ENCODE measurements around the gene FANCI. TPM values are rescaled to one million over a fixed set of nuclear protein-coding genes. Genes with fewer than 3 reads are reported as not detected.

Gene FANCI
- total RNA-seq, 1 donor from 2014 or later, result 5.0 TPM

Small RNAs within 50 kb of the gene (microRNA-seq; reads per million reads assigned to microRNA genes)
- not detected for gene MIR6766

Other genes with a start within 250 kb of the FANCI start
- 70.5 TPM for gene ABHD2, start 155.5 kb upstream of the FANCI start, total RNA-seq
- not detected for gene RLBP1, start 22.4 kb upstream of the FANCI start, total RNA-seq
- 64.3 TPM for gene POLG, start 90.8 kb downstream of the FANCI start, total RNA-seq